RPMI8226 (cell line): ENCODE data around the gene LAMC3.
A peak's percentile ranks its signal among the peaks of the same experiment; 100 is the strongest.

ENCODE experiments used
- DNase-seq: peaks from one replicate; pipeline ENCODE4 v3.0.0-alpha.2; 2015

Gene LAMC3

DNA sequence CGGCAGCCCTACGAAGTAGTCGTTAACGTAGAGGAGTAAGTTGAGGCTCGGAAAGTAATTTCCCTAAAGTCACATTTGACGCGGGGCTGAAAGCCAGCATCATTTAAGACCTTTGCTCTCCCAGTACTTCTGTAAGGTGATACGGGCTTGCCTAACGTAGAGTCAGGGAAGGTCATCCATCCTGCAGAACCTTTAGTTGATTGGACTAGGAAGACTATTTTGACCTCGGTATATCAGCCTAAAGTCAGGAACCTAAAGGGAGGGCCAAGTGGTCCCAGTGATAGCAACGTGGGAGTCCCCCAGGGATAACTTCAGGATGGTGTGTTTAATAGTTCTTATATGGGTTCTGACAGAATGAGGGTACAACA, 117.1 kb downstream of the LAMC3 start:
- DNase-seq, result peak; percentile 15

- no peak for DNase-seq
These were observed 120.2 kb downstream of the LAMC3 start for GRCh38 chr9:131129183-131129582.

GRCh38 chr9:131138676-131139075, 129.7 kb downstream of the LAMC3 start:
- no peak for DNase-seq

- DNase-seq, result no peak
These were observed 131.1 kb downstream of the LAMC3 start for GRCh38 chr9:131140112-131140511.

DNA sequence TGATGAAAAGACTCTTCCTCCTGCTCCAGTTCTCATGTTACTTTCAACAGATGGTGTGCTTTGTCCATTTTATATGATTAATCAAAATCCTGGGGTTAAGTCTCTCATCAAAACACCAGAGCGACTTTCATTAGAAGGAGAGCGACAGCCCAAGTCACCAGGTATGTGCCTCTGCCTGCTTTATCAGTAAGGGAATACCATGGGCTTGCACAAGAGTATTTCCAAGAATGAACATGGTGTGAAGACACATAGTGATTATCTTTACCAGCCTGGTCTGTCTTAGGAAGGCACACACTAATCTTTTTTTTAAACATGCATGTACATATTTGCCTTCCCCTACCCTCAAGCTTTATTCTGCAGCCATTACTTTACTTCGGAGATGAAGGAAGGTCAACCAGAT, 131.6 kb downstream of the LAMC3 start:
- DNase-seq, result no peak

GRCh38 chr9:131142160-131142559, 133.2 kb downstream of the LAMC3 start:
- DNase-seq, result no peak
